PC-3 (cell line): Measurements from ENCODE around the gene FRMPD4. TPM values are rescaled to one million over a fixed set of nuclear protein-coding genes. Genes with fewer than 3 reads are reported as not detected.
"Not testable (repeated sequence)": the region's sequence is repeated elsewhere in the genome, so short reads cannot be mapped to it uniquely, and the experiment has no call there.

Experiments
- ATAC-seq: fragments of 200-7000 bp; cut with Tn5 transposase; 2 replicates; pipeline ENCODE4 v1.9.1; 2020; ENCODE audit warnings: mild to moderate bottlenecking, moderate library complexity
- BruUV-seq: library from RNA; stranded (reverse); fragments of 400-500 nt; replicated peaks from 2 replicates; lab custom pipeline; 2021; lab: Mats Ljungman, UMichigan
- CTCF ChIA-PET: fragments of 300-600 bp; sonication (Branson Sonifier 250); formaldehyde crosslinking; loops from one replicate; lab custom pipeline; 2022; ENCODE audit warnings: antibody characterized with exemption; lab: Charles Lee
- POLR2A ChIA-PET: fragments of 300-600 bp; sonication (Branson Sonifier 250); formaldehyde crosslinking; loops from one replicate; lab custom pipeline; 2022; ENCODE audit warnings: antibody characterized with exemption; ENCODE audit not compliant: unreplicated experiment; lab: Charles Lee
- DNase-seq: peaks from one replicate; pipeline ENCODE4 v3.0.0-alpha.2; 2015
- H2AFZ ChIP-seq: fragments of 300-600 bp; sonication (generic); 2 replicates; pipeline ENCODE4 v1.6.0; 2016; ENCODE audit warnings: antibody characterized with exemption, low read length
- H3F3A ChIP-seq: fragments of 300-600 bp; sonication (generic); one replicate; pipeline ENCODE4 v1.6.0; 2017; ENCODE audit warnings: antibody characterized with exemption, low read length, control low read depth, mild to moderate bottlenecking; ENCODE audit not compliant: unreplicated experiment
- H3K27ac ChIP-seq: fragments of 300-600 bp; sonication (generic); 2 replicates; pipeline ENCODE4 v1.5.1; 2016; ENCODE audit warnings: mild to moderate bottlenecking, low read length
- H3K27me3 ChIP-seq: fragments of 300-600 bp; sonication (generic); 2 replicates; pipeline ENCODE4 v1.6.1; 2016; ENCODE audit warnings: low read length, mixed read lengths
- H3K36me3 ChIP-seq: fragments of 300-600 bp; sonication (generic); 2 replicates; pipeline ENCODE4 v1.6.1; 2016; ENCODE audit warnings: low read depth, mixed run types, low read length, mixed read lengths
- H3K4me1 ChIP-seq: fragments of 300-600 bp; sonication (generic); 2 replicates; pipeline ENCODE4 v1.5.1; 2016; ENCODE audit warnings: low read length; ENCODE audit not compliant: insufficient read depth
- H3K4me2 ChIP-seq: fragments of 300-600 bp; sonication (generic); 2 replicates; pipeline ENCODE4 v1.6.0; 2016; ENCODE audit warnings: low read length
- H3K4me3 ChIP-seq: fragments of 300-600 bp; sonication (generic); 2 replicates; pipeline ENCODE4 v1.5.1; 2016; ENCODE audit warnings: mild to moderate bottlenecking, low read length, mixed read lengths
- H3K79me2 ChIP-seq: fragments of 300-600 bp; sonication (generic); 2 replicates; pipeline ENCODE4 v1.6.1; 2017; ENCODE audit warnings: low read length, mixed read lengths
- H3K9ac ChIP-seq: fragments of 300-600 bp; sonication (generic); 2 replicates; pipeline ENCODE4 v1.6.0; 2016; ENCODE audit warnings: mild to moderate bottlenecking, low read length
- H3K9me2 ChIP-seq: fragments of 300-600 bp; sonication (generic); replicated peaks from 2 replicates; pipeline ENCODE4 v1.6.1; 2016; ENCODE audit warnings: mixed run types, low read length, mixed read lengths
- H3K9me3 ChIP-seq: fragments of 300-600 bp; sonication (generic); 2 replicates; pipeline ENCODE4 v1.6.1; 2016; ENCODE audit warnings: low read length, mixed read lengths
- H4K20me1 ChIP-seq: fragments of 300-600 bp; sonication (generic); 2 replicates; pipeline ENCODE4 v1.6.1; 2016; ENCODE audit warnings: low read length, mixed read lengths
- CTCF ChIP-seq: fragments of 300-600 bp; sonication (generic); conservative IDR thresholded peaks from 2 replicates; pipeline ENCODE4 v1.5.1; 2017; ENCODE audit warnings: antibody characterized with exemption, low read depth, mild to moderate bottlenecking, low read length
- EZH2 ChIP-seq: fragments of 300-600 bp; sonication (generic); IDR thresholded peaks from one replicate; pipeline ENCODE4 v1.6.1; 2017; ENCODE audit warnings: antibody characterized with exemption, mild to moderate bottlenecking, low read length; ENCODE audit not compliant: unreplicated experiment
- EZH2phosphoT487 ChIP-seq: fragments of 300-600 bp; sonication (generic); IDR thresholded peaks from 2 replicates; pipeline ENCODE4 v1.6.1; 2018; ENCODE audit warnings: mild to moderate bottlenecking, antibody characterized with exemption, low read length, borderline replicate concordance
- intact Hi-C: fragments of 100-400 bp; cut with micrococcal nuclease; formaldehyde crosslinking; loops from 2 replicates; pipeline ENCODE4 v1.9.0; 2023
- total RNA-seq: library from RNA; depleted of rRNA; stranded (reverse); fragments of >200 nt; gene quantifications from 2 replicates; pipeline ENCODE4 v1.2.3, GENCODE V29; 2014

FRMPD4 gene
- total RNA-seq, 1 experiment from 2014 or later = 0.15 TPM

GRCh38 chrX:12159799-12160198, 21.5 kb downstream of the FRMPD4 start:
- intact Hi-C loops = no loop called here
- Histone ChIP-seq H3F3A (no peaks in the 10 kb centered on the region), H3K4me3 (no peak overlapping the region), H4K20me1 (no peaks in the 10 kb centered on the region), H3K27ac (no peak overlapping the region), H3K9me2 (no peaks in the 10 kb centered on the region), H2AFZ (no peak overlapping the region), H3K4me2 (no peak overlapping the region), H3K79me2 (no peaks in the 10 kb centered on the region), H3K9ac (no peak overlapping the region), H3K27me3 (no peaks in the 10 kb centered on the region), H3K9me3 (no peaks in the 10 kb centered on the region), H3K4me1 (peaks cover 9% of the 10 kb centered on the region), H3K36me3 (no peaks in the 10 kb centered on the region)
- TF ChIP-seq EZH2 (no peak), EZH2phosphoT487 (no peak), CTCF (no peak)
- DNase-seq (no peak), ATAC-seq (no peak)
- ChIA-PET POLR2A (no interaction called here), CTCF (no interaction called here)
- no TSS peak for BruUV-seq

DNA sequence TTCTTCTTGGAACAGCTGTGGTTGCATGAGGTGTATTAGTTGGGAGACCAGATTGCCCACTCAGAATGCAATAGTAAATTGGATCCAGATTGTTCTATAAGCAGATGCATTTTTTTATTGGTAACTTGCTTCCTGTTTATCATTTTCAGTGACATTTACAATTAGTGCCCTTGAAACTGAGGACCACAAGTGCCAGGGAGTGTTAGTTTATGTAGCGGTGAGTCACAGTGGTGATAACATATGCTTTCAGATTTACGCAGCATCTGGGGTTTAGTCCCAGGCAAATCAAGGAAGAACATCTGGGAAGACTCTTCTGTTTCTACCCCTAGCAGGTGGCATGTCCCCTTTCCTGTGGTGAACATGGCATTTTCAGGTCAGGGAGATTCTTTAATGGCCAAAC, 24.1 kb downstream of the FRMPD4 start:
- Histone ChIP-seq H3K27ac (no peak overlapping the region), H3K9me3 (no peaks in the 10 kb centered on the region), H4K20me1 (no peaks in the 10 kb centered on the region), H3F3A (no peaks in the 10 kb centered on the region), H3K27me3 (no peaks in the 10 kb centered on the region), H3K9me2 (no peaks in the 10 kb centered on the region), H3K9ac (no peak overlapping the region), H3K36me3 (no peaks in the 10 kb centered on the region), H3K4me3 (no peak overlapping the region), H3K4me2 (no peak overlapping the region), H3K4me1 (peaks cover 9% of the 10 kb centered on the region), H3K79me2 (no peaks in the 10 kb centered on the region), H2AFZ (no peak overlapping the region)
- ChIA-PET POLR2A (no interaction called here), CTCF (no interaction called here)
- TF ChIP-seq CTCF (no peak), EZH2 (no peak), EZH2phosphoT487 (no peak)
- peak; percentile 31; the same call in 1 of the 2 replicates for ATAC-seq
- BruUV-seq = no TSS peak
- no peak for DNase-seq
- intact Hi-C loops = no loop called here

DNA sequence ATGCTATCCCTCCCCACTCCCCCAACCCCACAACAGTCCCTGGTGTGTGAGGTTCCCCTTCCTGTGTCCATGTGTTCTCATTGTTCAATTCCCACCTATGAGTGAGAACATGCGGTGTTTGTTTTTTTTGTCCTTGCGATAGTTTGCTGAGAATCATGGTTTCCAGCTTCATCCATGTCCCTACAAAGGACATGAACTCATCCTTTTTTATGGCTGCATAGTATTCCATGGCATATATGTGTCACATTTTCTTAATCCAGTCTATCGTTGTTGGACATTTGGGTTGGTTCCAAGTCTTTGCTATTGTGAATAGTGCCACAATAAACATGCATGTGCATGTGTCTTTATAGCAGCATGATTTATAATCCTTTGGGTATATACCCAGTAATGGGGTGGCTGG, 25.9 kb downstream of the FRMPD4 start:
- H3K27ac ChIP-seq, CTCF ChIA-PET, H3K27me3 ChIP-seq, H2AFZ ChIP-seq, BruUV-seq, intact Hi-C loops, H3K4me1 ChIP-seq, H3K36me3 ChIP-seq, ATAC-seq, H3K9me2 ChIP-seq, H3K4me2 ChIP-seq, H3F3A ChIP-seq, H3K9me3 ChIP-seq, H3K9ac ChIP-seq, H3K4me3 ChIP-seq, H4K20me1 ChIP-seq, DNase-seq, POLR2A ChIA-PET, H3K79me2 ChIP-seq: not testable (repeated sequence)
